ENCODE results near the gene IL1B.
A peak's percentile ranks its signal among the peaks of the same experiment; 100 is the strongest.

IL1B gene

DNA sequence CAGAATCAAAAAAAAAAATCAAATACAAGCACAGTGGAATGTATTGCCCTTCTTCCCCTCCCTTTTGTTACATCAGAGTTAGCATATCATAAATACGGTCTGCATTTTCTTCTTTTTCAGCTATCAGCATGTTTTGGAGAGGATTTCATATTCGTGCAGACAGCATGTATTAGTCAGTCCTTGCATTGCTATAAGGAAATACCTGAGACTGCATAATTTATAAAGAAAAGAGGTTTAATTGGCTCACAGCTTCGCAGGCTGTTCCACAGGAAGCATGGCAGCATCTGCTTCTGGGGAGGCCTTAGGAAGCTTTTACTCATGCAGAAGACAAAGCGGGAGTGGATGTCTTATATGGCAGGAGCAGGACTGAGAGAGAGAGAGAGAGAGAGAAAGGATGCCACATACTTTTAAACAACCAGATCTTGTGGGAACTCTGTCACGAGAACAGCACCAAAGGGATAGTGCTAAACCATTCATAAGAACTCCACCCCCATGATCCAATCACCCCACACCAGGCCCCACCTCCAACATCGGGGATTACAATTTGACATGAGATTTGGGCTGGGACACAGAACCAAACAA lies 8.9 kb downstream of the IL1B start:
- Histone ChIP-seq H3K27me3 (ENCODE audit: control insufficient read depth, insufficient read depth, low read length) (no peaks in the 10 kb centered on the region), H3K36me3 (ENCODE audit: control insufficient read depth, insufficient read depth, low read length) (no peaks in the 10 kb centered on the region), H3K9ac (ENCODE audit: low read length) (no peak overlapping the region), H3K4me3 (ENCODE audit: low read depth, low read length) (no peak overlapping the region), H3K27ac (ENCODE audit: low read depth, low read length) (no peak overlapping the region), H3K9me3 (ENCODE audit: control insufficient read depth, insufficient read depth, low read depth, low read length) (0 out of 2 replicates have a peak, but pooled peaks cover 3% of the 10 kb centered on the region), H3K4me1 (ENCODE audit: control insufficient read depth, insufficient read depth, low read length) (no peaks in the 10 kb centered on the region)

DNA sequence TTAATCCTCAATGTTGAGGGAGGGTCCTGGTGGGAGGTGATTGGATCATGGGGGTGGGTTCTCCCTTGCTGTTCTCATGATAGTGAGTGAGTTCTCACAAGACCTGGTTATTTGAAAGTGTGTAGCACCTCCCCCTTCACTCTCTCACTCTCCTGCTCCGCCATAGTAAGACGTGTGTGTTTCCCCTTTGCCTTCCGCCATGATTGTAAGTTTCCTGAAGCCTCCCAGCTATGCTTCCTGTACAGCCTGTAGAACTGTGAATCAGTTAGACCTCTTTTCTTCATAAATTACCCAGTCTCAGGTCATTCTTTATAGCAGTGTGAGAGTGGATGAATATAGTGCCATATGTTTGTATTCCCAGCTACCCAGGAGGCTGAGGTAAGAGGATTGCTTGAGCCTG lies 9.6 kb downstream of the IL1B start:
- no peaks in the 10 kb centered on the region for H3K4me1 ChIP-seq (ENCODE audit: control insufficient read depth, insufficient read depth, low read length)
- no peak overlapping the region for H3K9ac ChIP-seq (ENCODE audit: low read length)
- 0 out of 2 replicates have a peak, but pooled peaks cover 3% of the 10 kb centered on the region for H3K9me3 ChIP-seq (ENCODE audit: control insufficient read depth, insufficient read depth, low read depth, low read length)
- H3K4me3 ChIP-seq (ENCODE audit: low read depth, low read length), result no peak overlapping the region
- H3K36me3 ChIP-seq (ENCODE audit: control insufficient read depth, insufficient read depth, low read length), result no peaks in the 10 kb centered on the region
- no peak overlapping the region for H3K27ac ChIP-seq (ENCODE audit: low read depth, low read length)
- no peaks in the 10 kb centered on the region for H3K27me3 ChIP-seq (ENCODE audit: control insufficient read depth, insufficient read depth, low read length)

GRCh38 chr2:112825706-112826105 lies 10.9 kb downstream of the IL1B start:
- Histone ChIP-seq H3K36me3 (ENCODE audit: control insufficient read depth, insufficient read depth, low read length) (no peaks in the 10 kb centered on the region), H3K27ac (ENCODE audit: low read depth, low read length) (no peak overlapping the region), H3K9me3 (ENCODE audit: control insufficient read depth, insufficient read depth, low read depth, low read length) (0 out of 2 replicates have a peak, but pooled peaks cover 3% of the 10 kb centered on the region)

DNA sequence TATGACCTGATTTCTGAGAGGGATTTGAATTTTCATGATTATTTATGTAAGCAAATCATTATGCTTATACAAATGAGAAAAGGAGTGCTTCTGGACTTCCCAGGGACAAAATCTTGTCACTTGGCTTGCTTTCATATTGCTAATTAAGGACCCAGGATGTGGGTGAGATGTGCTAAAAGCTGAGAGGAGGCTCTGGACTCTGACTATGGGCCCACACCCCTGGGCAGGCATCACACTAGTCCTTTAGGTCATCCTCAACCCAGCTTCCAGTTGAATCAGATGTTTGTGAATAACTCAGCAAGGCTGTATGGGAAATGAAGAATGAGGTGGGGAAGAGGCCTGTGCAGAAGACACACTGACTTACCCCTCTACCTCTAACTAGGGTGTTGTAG lies 11.9 kb downstream of the IL1B start:
- Histone ChIP-seq H3K4me1 (ENCODE audit: control insufficient read depth, insufficient read depth, low read length) (peaks cover 12% of the 10 kb centered on the region), H3K27me3 (ENCODE audit: control insufficient read depth, insufficient read depth, low read length) (no peaks in the 10 kb centered on the region), H3K27ac (ENCODE audit: low read depth, low read length) (no peak overlapping the region), H3K4me3 (ENCODE audit: low read depth, low read length) (no peak overlapping the region), H3K36me3 (ENCODE audit: control insufficient read depth, insufficient read depth, low read length) (no peaks in the 10 kb centered on the region), H3K9me3 (ENCODE audit: control insufficient read depth, insufficient read depth, low read depth, low read length) (0 out of 2 replicates have a peak, but pooled peaks cover 3% of the 10 kb centered on the region), H3K9ac (ENCODE audit: low read length) (no peak overlapping the region)

More at GRCh38 chr2:112825706-112826105, 10.9 kb downstream of the IL1B start:
- Histone ChIP-seq H3K9ac (ENCODE audit: low read length) (no peak overlapping the region), H3K4me3 (ENCODE audit: low read depth, low read length) (no peak overlapping the region), H3K4me1 (ENCODE audit: control insufficient read depth, insufficient read depth, low read length) (peaks cover 12% of the 10 kb centered on the region), H3K27me3 (ENCODE audit: control insufficient read depth, insufficient read depth, low read length) (no peaks in the 10 kb centered on the region)

DNA sequence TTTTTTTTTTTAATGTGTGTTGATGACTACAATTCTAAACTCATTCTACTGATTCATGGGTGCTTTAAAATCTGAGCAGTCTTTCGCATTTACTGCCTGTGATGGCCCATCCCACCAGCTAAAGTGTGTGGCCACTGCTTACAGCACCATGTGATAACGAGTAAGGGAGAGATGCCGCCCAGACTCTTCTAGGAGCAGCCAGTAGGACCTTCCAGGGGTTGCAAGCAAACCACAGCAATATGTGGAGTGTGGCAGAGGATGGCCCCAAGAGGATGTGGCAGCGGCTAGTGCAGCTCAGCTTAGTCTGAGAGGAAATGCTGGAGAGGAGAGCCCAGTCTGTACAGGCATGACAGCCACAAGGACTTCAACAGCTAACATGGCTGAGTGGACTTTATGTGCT lies 14.9 kb downstream of the IL1B start:
- no peak overlapping the region for H3K9ac ChIP-seq (ENCODE audit: low read length)
- H3K4me1 ChIP-seq (ENCODE audit: control insufficient read depth, insufficient read depth, low read length), result peaks cover 27% of the 10 kb centered on the region
- H3K27ac ChIP-seq (ENCODE audit: low read depth, low read length), result no peak overlapping the region
- H3K27me3 ChIP-seq (ENCODE audit: control insufficient read depth, insufficient read depth, low read length), result no peaks in the 10 kb centered on the region
- H3K4me3 ChIP-seq (ENCODE audit: low read depth, low read length), result no peak overlapping the region
- 0 out of 2 replicates have a peak, but pooled peaks cover 3% of the 10 kb centered on the region for H3K9me3 ChIP-seq (ENCODE audit: control insufficient read depth, insufficient read depth, low read depth, low read length)
- no peaks in the 10 kb centered on the region for H3K36me3 ChIP-seq (ENCODE audit: control insufficient read depth, insufficient read depth, low read length)

DNA sequence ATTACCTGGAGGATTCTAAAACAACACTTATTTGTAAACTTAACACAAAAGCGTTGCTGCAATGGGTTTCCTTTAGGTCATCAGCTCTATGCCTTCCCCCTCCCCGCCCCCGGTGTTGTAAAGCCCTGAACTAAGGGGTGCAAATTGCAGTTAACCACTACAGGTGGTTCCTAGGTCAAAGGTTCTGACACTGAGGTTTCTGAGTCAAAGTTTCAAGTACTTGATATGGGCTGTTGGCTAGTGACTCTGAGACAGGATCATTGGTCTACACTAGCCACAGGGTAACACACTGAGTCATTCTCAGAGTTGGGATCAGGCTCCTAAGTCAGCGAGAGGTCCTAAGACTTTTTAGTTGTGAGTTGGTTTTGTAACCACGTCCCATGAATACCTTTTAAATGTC lies 15.4 kb downstream of the IL1B start:
- Histone ChIP-seq H3K9ac (ENCODE audit: low read length) (no peak overlapping the region), H3K27me3 (ENCODE audit: control insufficient read depth, insufficient read depth, low read length) (no peaks in the 10 kb centered on the region), H3K4me1 (ENCODE audit: control insufficient read depth, insufficient read depth, low read length) (peaks cover 29% of the 10 kb centered on the region), H3K27ac (ENCODE audit: low read depth, low read length) (no peak overlapping the region), H3K4me3 (ENCODE audit: low read depth, low read length) (no peak overlapping the region), H3K36me3 (ENCODE audit: control insufficient read depth, insufficient read depth, low read length) (no peaks in the 10 kb centered on the region), H3K9me3 (ENCODE audit: control insufficient read depth, insufficient read depth, low read depth, low read length) (0 out of 2 replicates have a peak, but pooled peaks cover 1% of the 10 kb centered on the region)

DNA sequence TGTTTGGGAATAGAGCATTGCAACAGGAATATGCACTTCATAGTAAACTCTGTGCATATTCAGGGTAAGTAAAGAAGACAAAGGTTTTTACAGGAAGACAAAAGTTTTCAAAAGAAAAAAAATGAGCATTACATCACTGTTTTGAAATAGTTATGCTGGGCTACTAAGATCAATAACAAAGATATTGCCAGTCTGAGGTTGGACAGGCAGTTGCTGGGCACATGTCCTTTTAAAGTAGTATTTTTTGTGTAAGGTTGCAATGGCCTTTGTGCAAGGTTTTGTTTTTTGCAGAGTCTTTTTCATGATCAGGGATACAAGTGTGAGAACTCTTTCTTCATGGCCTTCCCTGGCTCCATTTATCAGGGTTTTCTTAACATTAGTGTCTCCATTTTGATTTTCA lies 16.2 kb downstream of the IL1B start:
- Histone ChIP-seq H3K27me3 (ENCODE audit: control insufficient read depth, insufficient read depth, low read length) (no peaks in the 10 kb centered on the region), H3K4me1 (ENCODE audit: control insufficient read depth, insufficient read depth, low read length) (peaks cover 29% of the 10 kb centered on the region), H3K27ac (ENCODE audit: low read depth, low read length) (no peak overlapping the region), H3K9me3 (ENCODE audit: control insufficient read depth, insufficient read depth, low read depth, low read length) (no peaks in the 10 kb centered on the region), H3K9ac (ENCODE audit: low read length) (no peak overlapping the region), H3K36me3 (ENCODE audit: control insufficient read depth, insufficient read depth, low read length) (no peaks in the 10 kb centered on the region), H3K4me3 (ENCODE audit: low read depth, low read length) (no peak overlapping the region)

- Histone ChIP-seq H3K9me3 (ENCODE audit: control insufficient read depth, insufficient read depth, low read depth, low read length) (0 out of 2 replicates have a peak, but pooled peaks cover 2% of the 10 kb centered on the region), H3K4me1 (ENCODE audit: control insufficient read depth, insufficient read depth, low read length) (peaks cover 35% of the 10 kb centered on the region), H3K27ac (ENCODE audit: low read depth, low read length) (no peak overlapping the region), H3K27me3 (ENCODE audit: control insufficient read depth, insufficient read depth, low read length) (no peaks in the 10 kb centered on the region), H3K36me3 (ENCODE audit: control insufficient read depth, insufficient read depth, low read length) (no peaks in the 10 kb centered on the region), H3K4me3 (ENCODE audit: low read depth, low read length) (no peak overlapping the region), H3K9ac (ENCODE audit: low read length) (no peak overlapping the region)
Observed at GRCh38 chr2:112819081-112819480, 17.5 kb downstream of the IL1B start.

DNA sequence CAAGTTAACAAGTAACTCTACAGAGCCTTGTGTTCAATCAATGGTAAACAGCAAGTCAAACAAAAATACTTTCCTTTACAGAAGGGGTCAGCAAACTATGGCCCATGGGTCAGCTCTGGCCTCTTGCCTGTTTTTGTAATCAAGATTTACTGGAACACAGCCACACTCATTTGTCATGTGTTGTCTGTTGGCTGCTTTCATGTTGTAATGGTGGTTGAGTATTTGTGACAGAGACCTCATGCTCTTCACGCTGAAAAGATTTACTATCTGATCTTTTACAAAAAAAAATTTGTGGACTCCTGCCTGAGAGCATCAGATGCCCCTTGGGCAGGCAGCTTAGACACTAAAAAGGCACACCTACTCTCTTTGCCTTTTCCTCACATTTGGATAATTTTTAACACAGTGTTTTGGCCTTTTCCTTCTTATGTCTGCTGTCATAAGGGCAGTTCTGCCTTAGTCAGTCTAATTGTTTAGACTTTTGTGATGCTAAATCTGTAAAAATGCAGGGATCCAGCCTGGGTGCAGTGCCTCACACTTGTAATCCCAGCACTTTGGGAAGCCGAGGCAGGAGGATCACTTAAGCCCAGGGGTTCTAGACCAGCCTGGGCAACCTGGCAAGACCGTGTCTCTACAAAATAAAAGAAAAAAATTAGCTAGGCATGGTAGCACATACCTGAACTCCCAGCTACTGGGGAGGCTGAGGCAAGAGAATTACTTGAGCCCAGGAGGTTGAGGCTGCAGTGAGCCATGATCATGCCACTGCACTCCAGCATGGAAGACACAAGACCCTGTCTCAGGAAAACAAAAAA lies 18.3 kb downstream of the IL1B start:
- 0 out of 2 replicates have a peak, but pooled peaks cover 2% of the 10 kb centered on the region for H3K9me3 ChIP-seq (ENCODE audit: control insufficient read depth, insufficient read depth, low read depth, low read length)
- H3K36me3 ChIP-seq (ENCODE audit: control insufficient read depth, insufficient read depth, low read length), result no peaks in the 10 kb centered on the region
- H3K4me3 ChIP-seq (ENCODE audit: low read depth, low read length), result no peak overlapping the region
- H3K27me3 ChIP-seq (ENCODE audit: control insufficient read depth, insufficient read depth, low read length), result no peaks in the 10 kb centered on the region
- H3K27ac ChIP-seq (ENCODE audit: low read depth, low read length), result no peak overlapping the region
- H3K9ac ChIP-seq (ENCODE audit: low read length), result no peak overlapping the region
- H3K4me1 ChIP-seq (ENCODE audit: control insufficient read depth, insufficient read depth, low read length), result peaks cover 43% of the 10 kb centered on the region

- H3K27ac ChIP-seq (ENCODE audit: low read depth, low read length), result no peak overlapping the region
Observed at GRCh38 chr2:112817082-112817689, 19.4 kb downstream of the IL1B start.

GRCh38 chr2:112814278-112814677 lies 22.3 kb downstream of the IL1B start:
- Histone ChIP-seq H3K4me3 (ENCODE audit: low read depth, low read length) (peak overlapping the region; percentile 6; the same call in 1 of the 2 replicates), H3K36me3 (ENCODE audit: control insufficient read depth, insufficient read depth, low read length) (no peaks in the 10 kb centered on the region), H3K9me3 (ENCODE audit: control insufficient read depth, insufficient read depth, low read depth, low read length) (0 out of 2 replicates have a peak, but pooled peaks cover 2% of the 10 kb centered on the region), H3K9ac (ENCODE audit: low read length) (peak overlapping the region; percentile 29), H3K27ac (ENCODE audit: low read depth, low read length) (peak overlapping the region; percentile 31; the same call in 1 of the 2 replicates), H3K4me1 (ENCODE audit: control insufficient read depth, insufficient read depth, low read length) (peaks cover 50% of the 10 kb centered on the region), H3K27me3 (ENCODE audit: control insufficient read depth, insufficient read depth, low read length) (no peaks in the 10 kb centered on the region)

More at GRCh38 chr2:112817082-112817689, 19.4 kb downstream of the IL1B start:
- Histone ChIP-seq H3K4me1 (ENCODE audit: control insufficient read depth, insufficient read depth, low read length) (peaks cover 53% of the 10 kb centered on the region), H3K9ac (ENCODE audit: low read length) (no peak overlapping the region), H3K4me3 (ENCODE audit: low read depth, low read length) (no peak overlapping the region), H3K9me3 (ENCODE audit: control insufficient read depth, insufficient read depth, low read depth, low read length) (0 out of 2 replicates have a peak, but pooled peaks cover 2% of the 10 kb centered on the region), H3K36me3 (ENCODE audit: control insufficient read depth, insufficient read depth, low read length) (no peaks in the 10 kb centered on the region), H3K27me3 (ENCODE audit: control insufficient read depth, insufficient read depth, low read length) (no peaks in the 10 kb centered on the region)

Data from HUES6 (cell line).